Testis (tissue), 2 donors: Measurements from ENCODE around the gene IKBKE.

Experiments
- POLR2A ChIP-seq: fragments of 450-650 bp; IDR thresholded peaks from one replicate; pipeline ENCODE4 v1.6.1; 2017; ENCODE audit warnings: antibody characterized with exemption, mild to moderate bottlenecking, moderate library complexity
- TF ChIP-seq, protein P1 (sequence below), 3 experiments: fragments of 450-650 bp in 2 of 3; fragments of 200-600 bp in 1 of 3; sonication (generic) in 1 of 3; IDR thresholded peaks; one replicate each; pipeline ENCODE4 v1.5.1; 2016 to 2019; ENCODE audit warnings: antibody characterized with exemption in 3 of 3, mild to moderate bottlenecking in 2 of 3, moderate library complexity in 1 of 3

DNA sequence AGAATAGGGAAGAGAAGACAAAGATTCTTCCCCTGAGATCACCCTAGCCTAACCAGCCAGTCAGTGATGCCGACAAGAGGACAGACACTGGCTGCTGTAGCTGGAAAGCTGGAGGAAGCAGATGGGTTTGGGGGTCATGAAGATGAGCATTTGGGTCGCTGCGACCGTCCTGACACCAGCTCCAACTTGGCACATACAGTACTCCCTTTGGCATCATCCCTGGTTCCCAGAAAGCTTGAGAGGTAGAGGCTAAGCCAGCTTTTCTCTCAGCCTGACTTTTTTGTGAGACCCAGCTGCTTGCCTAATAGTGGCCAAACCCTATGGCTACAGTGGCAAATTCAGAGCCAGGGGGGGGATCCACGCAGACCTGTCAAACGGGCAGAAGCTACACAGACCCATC lies 43.0 kb upstream of the IKBKE start:
- TF ChIP-seq, protein P1, sequence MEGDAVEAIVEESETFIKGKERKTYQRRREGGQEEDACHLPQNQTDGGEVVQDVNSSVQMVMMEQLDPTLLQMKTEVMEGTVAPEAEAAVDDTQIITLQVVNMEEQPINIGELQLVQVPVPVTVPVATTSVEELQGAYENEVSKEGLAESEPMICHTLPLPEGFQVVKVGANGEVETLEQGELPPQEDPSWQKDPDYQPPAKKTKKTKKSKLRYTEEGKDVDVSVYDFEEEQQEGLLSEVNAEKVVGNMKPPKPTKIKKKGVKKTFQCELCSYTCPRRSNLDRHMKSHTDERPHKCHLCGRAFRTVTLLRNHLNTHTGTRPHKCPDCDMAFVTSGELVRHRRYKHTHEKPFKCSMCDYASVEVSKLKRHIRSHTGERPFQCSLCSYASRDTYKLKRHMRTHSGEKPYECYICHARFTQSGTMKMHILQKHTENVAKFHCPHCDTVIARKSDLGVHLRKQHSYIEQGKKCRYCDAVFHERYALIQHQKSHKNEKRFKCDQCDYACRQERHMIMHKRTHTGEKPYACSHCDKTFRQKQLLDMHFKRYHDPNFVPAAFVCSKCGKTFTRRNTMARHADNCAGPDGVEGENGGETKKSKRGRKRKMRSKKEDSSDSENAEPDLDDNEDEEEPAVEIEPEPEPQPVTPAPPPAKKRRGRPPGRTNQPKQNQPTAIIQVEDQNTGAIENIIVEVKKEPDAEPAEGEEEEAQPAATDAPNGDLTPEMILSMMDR (IDR thresholded peaks at IDR 0.05) = no peak
- no peak for TF ChIP-seq POLR2A
